BLaER1 (cell line): ENCODE measurements around the gene CEP43.
"Not testable (repeated sequence)": the region's sequence is repeated elsewhere in the genome, so short reads cannot be mapped to it uniquely, and the experiment has no call there.

Experiments used
- H3K27ac ChIP-seq: shearing (Covaris generic); formaldehyde crosslinking; 2 replicates; pipeline ENCODE4 v1.8.1; 2022
- H3K27me3 ChIP-seq: shearing (Covaris generic); formaldehyde crosslinking; 2 replicates; pipeline ENCODE4 v1.8.1; 2022
- H3K36me3 ChIP-seq: shearing (Covaris generic); formaldehyde crosslinking; 2 replicates; pipeline ENCODE4 v1.8.1; 2022
- H3K4me1 ChIP-seq: shearing (Covaris generic); formaldehyde crosslinking; 2 replicates; pipeline ENCODE4 v1.8.1; 2022
- H3K4me2 ChIP-seq: shearing (Covaris generic); formaldehyde crosslinking; 2 replicates; pipeline ENCODE4 v1.8.1; 2022
- H3K4me3 ChIP-seq: shearing (Covaris generic); formaldehyde crosslinking; 2 replicates; pipeline ENCODE4 v1.8.1; 2022
- H3K9ac ChIP-seq: shearing (Covaris generic); formaldehyde crosslinking; 2 replicates; pipeline ENCODE4 v1.8.1; 2022
- H3K9me3 ChIP-seq: shearing (Covaris generic); formaldehyde crosslinking; 2 replicates; pipeline ENCODE4 v1.8.1; 2022
- H4K20me1 ChIP-seq: shearing (Covaris generic); formaldehyde crosslinking; 2 replicates; pipeline ENCODE4 v1.8.1; 2022
- Cebpa-rat ChIP-seq: shearing (Covaris generic); IDR thresholded peaks from 2 replicates; pipeline ENCODE4 v1.8.1; 2022

CEP43 gene, protein sequence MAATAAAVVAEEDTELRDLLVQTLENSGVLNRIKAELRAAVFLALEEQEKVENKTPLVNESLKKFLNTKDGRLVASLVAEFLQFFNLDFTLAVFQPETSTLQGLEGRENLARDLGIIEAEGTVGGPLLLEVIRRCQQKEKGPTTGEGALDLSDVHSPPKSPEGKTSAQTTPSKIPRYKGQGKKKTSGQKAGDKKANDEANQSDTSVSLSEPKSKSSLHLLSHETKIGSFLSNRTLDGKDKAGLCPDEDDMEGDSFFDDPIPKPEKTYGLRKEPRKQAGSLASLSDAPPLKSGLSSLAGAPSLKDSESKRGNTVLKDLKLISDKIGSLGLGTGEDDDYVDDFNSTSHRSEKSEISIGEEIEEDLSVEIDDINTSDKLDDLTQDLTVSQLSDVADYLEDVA

DNA sequence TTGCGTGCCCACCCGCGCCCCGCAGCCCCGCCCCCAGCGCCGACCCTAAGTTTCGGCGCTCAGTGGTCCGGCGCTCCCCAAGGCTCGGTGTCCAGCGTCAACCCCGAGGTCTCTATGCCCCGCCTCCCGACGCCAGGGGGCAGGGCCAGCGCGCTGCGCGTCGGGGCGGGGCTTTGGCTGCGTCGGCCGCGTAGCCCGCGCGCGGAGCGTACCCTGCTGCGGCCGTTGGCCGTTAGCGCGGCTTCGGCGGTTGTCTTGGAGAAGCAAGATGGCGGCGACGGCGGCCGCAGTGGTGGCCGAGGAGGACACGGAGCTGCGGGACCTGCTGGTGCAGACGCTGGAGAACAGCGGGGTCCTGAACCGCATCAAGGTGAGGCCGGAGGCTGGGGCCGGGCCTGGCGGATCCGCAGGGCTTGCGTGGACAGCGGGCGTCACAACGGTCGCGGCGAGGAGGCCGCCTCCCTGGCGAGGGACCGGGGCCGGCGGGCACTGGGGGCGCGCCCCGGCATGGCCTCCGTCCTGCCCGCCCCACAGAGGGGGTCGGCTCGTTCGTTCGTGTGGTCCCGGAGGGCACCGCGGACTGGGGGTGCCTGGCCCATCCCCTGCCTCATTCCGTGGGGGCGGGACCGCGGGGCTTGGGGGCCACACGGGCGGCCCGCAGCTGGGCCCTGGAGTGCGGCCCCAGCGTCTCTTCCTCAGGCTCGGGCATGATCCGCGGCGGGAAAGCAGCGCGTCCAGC, at the start of gene CEP43:
TSS of gene CEP43 (plus strand) at position 253 of the 739 bp plus-strand sequence. CDS start at position 269, 16 bp downstream.
- peaks cover 52% of the 10 kb centered on the region for H3K36me3 ChIP-seq
- no peak for TF ChIP-seq Cebpa-rat
- H3K9ac ChIP-seq = peak within 1 kb of the TSS; percentile 91
- no peaks in the 10 kb centered on the region for H3K27me3 ChIP-seq
- peak within 1 kb of the TSS; percentile 99 for H3K4me3 ChIP-seq
- no peaks in the 10 kb centered on the region for H3K9me3 ChIP-seq
- H3K27ac ChIP-seq = peak within 1 kb of the TSS; percentile 82
- peaks cover 29% of the 10 kb centered on the region for H3K4me1 ChIP-seq
- H3K4me2 ChIP-seq = peak within 1 kb of the TSS; percentile 97
- peaks cover 37% of the 10 kb centered on the region for H4K20me1 ChIP-seq

GRCh38 chr6:166949528-166950442, 49.4 kb upstream of the CEP43 start:
- peak overlapping the region; percentile 59; the same call in 1 of the 2 replicates for H3K27ac ChIP-seq
- no peak overlapping the region for H3K9ac ChIP-seq
- peaks cover 77% of the 10 kb centered on the region for H3K36me3 ChIP-seq
- H3K4me1 ChIP-seq = peaks cover 54% of the 10 kb centered on the region
- H3K4me3 ChIP-seq = no peak overlapping the region
- no peaks in the 10 kb centered on the region for H3K9me3 ChIP-seq
- peak overlapping the region; percentile 91; the same call in 1 of the 2 replicates for H3K4me2 ChIP-seq
- H4K20me1 ChIP-seq = peaks cover 88% of the 10 kb centered on the region
- no peak for TF ChIP-seq Cebpa-rat
- no peaks in the 10 kb centered on the region for H3K27me3 ChIP-seq

DNA sequence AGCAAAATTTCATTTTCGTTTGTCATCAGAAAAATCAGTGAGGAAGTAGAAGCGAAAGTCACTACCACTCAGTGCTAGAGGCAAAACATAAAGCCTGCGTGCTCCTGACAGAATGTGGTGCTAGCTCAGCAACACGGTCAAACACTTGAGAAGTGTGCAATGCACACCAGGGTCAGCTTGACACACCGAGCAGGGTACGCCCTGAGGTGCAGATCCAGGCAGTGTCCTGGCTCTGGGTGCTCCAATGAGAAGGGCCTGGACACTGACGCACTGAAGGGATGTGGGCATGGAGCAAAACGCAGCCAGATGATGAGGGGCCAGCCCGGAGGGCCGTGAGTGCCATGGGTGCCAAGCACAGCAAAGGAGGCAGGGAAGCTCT, 48.8 kb upstream of the CEP43 start:
- H4K20me1 ChIP-seq = peaks cover 89% of the 10 kb centered on the region
- H3K4me3 ChIP-seq = no peak overlapping the region
- peak overlapping the region; percentile 59 for H3K27ac ChIP-seq
- peak overlapping the region; percentile 91 for H3K4me2 ChIP-seq
- no peaks in the 10 kb centered on the region for H3K9me3 ChIP-seq
- no peak overlapping the region for H3K9ac ChIP-seq
- peaks cover 58% of the 10 kb centered on the region for H3K4me1 ChIP-seq
- no peaks in the 10 kb centered on the region for H3K27me3 ChIP-seq
- TF ChIP-seq Cebpa-rat = no peak
- peaks cover 71% of the 10 kb centered on the region for H3K36me3 ChIP-seq

- H3K4me1 ChIP-seq = peaks cover 58% of the 10 kb centered on the region
- H3K9ac ChIP-seq = peak overlapping the region; percentile 53; the same call in 1 of the 2 replicates
- peak overlapping the region; percentile 67 for H3K27ac ChIP-seq
- H3K27me3 ChIP-seq, H3K4me3 ChIP-seq, H3K9me3 ChIP-seq: not testable (repeated sequence)
- H3K4me2 ChIP-seq = peak overlapping the region; percentile 91
- peaks cover 65% of the 10 kb centered on the region for H3K36me3 ChIP-seq
- peaks cover 87% of the 10 kb centered on the region for H4K20me1 ChIP-seq
Observed at GRCh38 chr6:166950892-166951669, 48.1 kb upstream of the CEP43 start.

DNA sequence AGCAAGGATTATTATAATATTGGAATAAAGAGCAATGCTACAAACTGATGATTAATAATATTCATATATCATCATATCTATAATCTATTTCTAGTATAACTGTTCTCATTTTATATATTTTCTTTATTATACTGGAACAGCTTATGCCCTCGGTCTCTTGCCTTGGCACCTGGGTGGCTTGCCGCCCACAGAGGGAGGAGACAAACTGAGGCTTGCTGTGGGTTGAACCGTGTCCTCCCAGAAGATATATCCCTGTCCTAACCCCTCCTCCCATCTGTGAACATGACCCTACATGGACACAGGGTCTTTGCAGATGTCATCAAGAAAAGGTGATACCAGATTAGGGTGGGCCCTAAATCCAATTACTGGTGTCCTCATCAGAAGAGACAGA, 47.5 kb upstream of the CEP43 start:
- H3K9ac ChIP-seq = peak overlapping the region; percentile 53
- no peaks in the 10 kb centered on the region for H3K27me3 ChIP-seq
- H3K27ac ChIP-seq = peak overlapping the region; percentile 67
- peaks cover 82% of the 10 kb centered on the region for H4K20me1 ChIP-seq
- peaks cover 59% of the 10 kb centered on the region for H3K4me1 ChIP-seq
- H3K4me2 ChIP-seq = peak overlapping the region; percentile 91
- H3K36me3 ChIP-seq = peaks cover 59% of the 10 kb centered on the region
- TF ChIP-seq Cebpa-rat = no peak
- no peaks in the 10 kb centered on the region for H3K9me3 ChIP-seq
- H3K4me3 ChIP-seq = no peak overlapping the region; the same call in 1 of the 2 replicates

DNA sequence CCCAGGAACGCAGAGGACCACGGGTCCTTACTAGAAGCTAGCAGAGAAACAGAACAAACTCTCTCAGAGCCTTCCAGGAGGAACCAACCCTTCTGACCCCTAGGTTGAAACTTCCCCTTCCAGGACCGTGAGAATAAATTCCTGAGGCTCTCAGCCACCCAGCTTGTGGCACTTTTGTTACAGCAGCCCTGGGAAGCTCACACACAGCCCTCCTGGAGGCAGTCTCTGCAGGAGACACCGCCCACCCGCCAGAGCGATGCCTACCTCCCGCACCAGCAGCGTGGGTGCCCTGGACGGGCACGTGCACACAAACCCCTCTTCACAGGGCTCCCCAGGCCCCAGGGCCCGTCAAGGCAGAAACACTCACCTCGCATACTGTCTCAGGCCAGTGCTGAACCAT, 47.1 kb upstream of the CEP43 start:
- H4K20me1 ChIP-seq = peaks cover 78% of the 10 kb centered on the region
- no peaks in the 10 kb centered on the region for H3K9me3 ChIP-seq
- H3K36me3 ChIP-seq = peaks cover 54% of the 10 kb centered on the region
- H3K27me3 ChIP-seq = no peaks in the 10 kb centered on the region
- peaks cover 63% of the 10 kb centered on the region for H3K4me1 ChIP-seq
- H3K9ac ChIP-seq = peak overlapping the region; percentile 53
- H3K4me2 ChIP-seq = peak overlapping the region; percentile 91
- TF ChIP-seq Cebpa-rat = no peak
- H3K4me3 ChIP-seq = no peak overlapping the region; the same call in 1 of the 2 replicates
- H3K27ac ChIP-seq = peak overlapping the region; percentile 67

DNA sequence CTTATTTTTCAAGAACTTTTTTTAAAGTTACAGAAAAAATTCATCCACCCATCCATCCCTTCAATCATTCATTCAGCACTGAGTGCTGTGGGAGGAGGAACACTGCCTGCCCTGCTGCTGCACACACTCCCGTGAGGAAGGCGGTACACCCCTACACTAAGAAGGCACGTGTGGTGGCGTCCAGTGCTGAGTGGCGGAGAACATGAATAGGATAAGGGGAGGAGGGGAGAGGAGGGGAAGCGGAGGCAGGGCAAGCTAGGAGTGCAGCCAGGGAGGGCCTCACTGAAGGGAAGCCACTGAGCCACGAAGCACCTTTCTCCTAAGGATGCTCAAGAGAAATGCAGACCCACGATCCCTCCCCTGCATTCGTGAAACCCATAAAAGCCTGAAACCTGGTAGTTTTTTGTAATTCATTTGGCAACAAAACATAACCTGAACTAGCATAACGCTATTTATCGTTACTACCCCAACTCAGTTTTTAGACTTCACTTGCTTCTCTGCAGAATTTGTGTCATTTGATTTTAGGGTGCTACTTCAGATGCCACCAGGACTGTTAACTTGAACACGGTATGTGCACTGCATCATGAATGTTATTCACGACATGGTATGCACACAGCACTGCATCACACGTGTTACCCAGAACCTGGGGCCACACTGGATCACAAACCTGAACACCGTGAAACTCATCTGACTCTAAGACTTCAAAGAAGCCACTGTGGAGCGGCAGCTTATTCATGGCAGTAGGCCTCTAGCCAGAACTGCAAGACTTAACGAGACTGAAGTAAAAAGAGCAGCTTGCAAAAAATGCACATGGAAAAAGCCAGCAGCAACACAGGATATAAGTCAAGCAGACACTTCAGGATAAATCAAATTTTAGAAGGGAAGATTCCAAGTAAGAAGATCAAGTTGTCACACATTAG, 46.4 kb upstream of the CEP43 start:
- Histone ChIP-seq H3K9ac (peak overlapping the region; percentile 53), H3K4me1 (peaks cover 71% of the 10 kb centered on the region), H3K27me3 (no peaks in the 10 kb centered on the region), H3K4me2 (peak overlapping the region; percentile 91), H4K20me1 (peaks cover 71% of the 10 kb centered on the region), H3K36me3 (peaks cover 47% of the 10 kb centered on the region), H3K4me3 (no peak overlapping the region), H3K27ac (peak overlapping the region; percentile 67; the same call in 1 of the 2 replicates), H3K9me3 (no peaks in the 10 kb centered on the region)
- no peak for TF ChIP-seq Cebpa-rat
